OCI-LY7 (cell line): ENCODE results near the gene EIF2S2. TPM values are rescaled to one million over a fixed set of nuclear protein-coding genes. Genes with fewer than 3 reads are reported as not detected.
A peak's percentile ranks its signal among the peaks of the same experiment; 100 is the strongest.

Experiments used
- BruUV-seq: library from RNA; stranded (reverse); fragments of 400-500 nt; replicated peaks from 2 replicates; lab custom pipeline; 2021; lab: Mats Ljungman, UMichigan
- CTCF ChIA-PET: fragments of 300-600 bp; sonication (Branson Sonifier 250); formaldehyde crosslinking; loops from one replicate; lab custom pipeline; 2022; ENCODE audit warnings: antibody characterized with exemption; ENCODE audit not compliant: unreplicated experiment; lab: Charles Lee
- POLR2A ChIA-PET: fragments of 300-600 bp; sonication (Branson Sonifier 250); formaldehyde crosslinking; loops from one replicate; lab custom pipeline; 2022; ENCODE audit warnings: antibody characterized with exemption; lab: Charles Lee
- DNase-seq: peaks from one replicate; pipeline ENCODE4 v3.0.0-alpha.2; 2015; ENCODE audit warnings: low spot score
- H2AFZ ChIP-seq: fragments of 200-600 bp; sonication (generic), shearing (Covaris generic); 2 replicates; pipeline ENCODE4 v1.6.1; 2014; ENCODE audit warnings: mild to moderate bottlenecking, antibody characterized with exemption, low read length, moderate library complexity
- H3K27ac ChIP-seq: fragments of 200-600 bp; sonication (generic); 2 replicates; pipeline ENCODE4 v1.5.1; 2014; ENCODE audit warnings: mixed run types, low read depth, mild to moderate bottlenecking, moderate library complexity, low read length, inconsistent platforms; ENCODE audit not compliant: poor library complexity, severe bottlenecking
- H3K36me3 ChIP-seq: fragments of 200-600 bp; sonication (generic); 2 replicates; pipeline ENCODE4 v1.6.1; 2014; ENCODE audit warnings: mild to moderate bottlenecking, antibody characterized with exemption, low read length, moderate library complexity, mixed read lengths; ENCODE audit not compliant: insufficient read depth
- H3K4me1 ChIP-seq: fragments of 200-600 bp; sonication (generic); 2 replicates; pipeline ENCODE4 v1.5.1; 2014; ENCODE audit warnings: mild to moderate bottlenecking, low read length; ENCODE audit not compliant: insufficient read depth, poor library complexity, severe bottlenecking
- H3K4me2 ChIP-seq: fragments of 200-600 bp; sonication (generic); 2 replicates; pipeline ENCODE4 v1.6.1; 2014; ENCODE audit warnings: mild to moderate bottlenecking, low read length
- H3K4me3 ChIP-seq: fragments of 200-600 bp; sonication (generic); 2 replicates; pipeline ENCODE4 v1.5.1; 2014; ENCODE audit warnings: mild to moderate bottlenecking, low read depth, low read length; ENCODE audit not compliant: poor library complexity, severe bottlenecking
- H3K79me2 ChIP-seq: fragments of 200-600 bp; sonication (generic); 2 replicates; pipeline ENCODE4 v1.6.1; 2016; ENCODE audit warnings: low read depth, mild to moderate bottlenecking, low read length, moderate library complexity, mixed read lengths; ENCODE audit not compliant: insufficient read depth
- H3K9me2 ChIP-seq: fragments of 200-600 bp; sonication (generic); 2 replicates; pipeline ENCODE4 v1.6.1; 2016; ENCODE audit warnings: mild to moderate bottlenecking, low read length, mixed read lengths; ENCODE audit not compliant: insufficient read depth
- H3K9me3 ChIP-seq: fragments of 200-600 bp; sonication (generic); 2 replicates; pipeline ENCODE4 v1.6.1; 2014; ENCODE audit warnings: mild to moderate bottlenecking, mixed run types, low read length, mixed read lengths
- H4K20me1 ChIP-seq: fragments of 200-600 bp; sonication (generic); 2 replicates; pipeline ENCODE4 v1.6.1; 2014; ENCODE audit warnings: mild to moderate bottlenecking, antibody characterized with exemption, low read length, moderate library complexity, mixed read lengths; ENCODE audit not compliant: insufficient read depth
- CTCF ChIP-seq: fragments of 200-600 bp; sonication (generic); conservative IDR thresholded peaks from 2 replicates; pipeline ENCODE4 v1.5.1; 2014; ENCODE audit warnings: mild to moderate bottlenecking, antibody characterized with exemption, low read length, moderate library complexity, mixed read lengths
- EZH2phosphoT487 ChIP-seq: fragments of 200-600 bp; sonication (generic); IDR thresholded peaks from 2 replicates; pipeline ENCODE4 v1.6.1; 2018; ENCODE audit warnings: low read depth, borderline replicate concordance, mild to moderate bottlenecking, mixed run types, antibody characterized with exemption, low read length, moderate library complexity, mixed read lengths
- intact Hi-C: fragments of 100-400 bp; cut with micrococcal nuclease; formaldehyde crosslinking; loops from one replicate; pipeline ENCODE4 v1.10.0; 2022; ENCODE audit not compliant: unreplicated experiment
- total RNA-seq, 2 experiments: library from RNA; depleted of rRNA in 1 of 2; stranded (reverse); fragments of >200 nt in 1 of 2; shearing (Covaris generic) in 1 of 2; gene quantifications; 2 replicates each; pipeline ENCODE4 v1.2.3, GENCODE V29; 2014 to 2022

EIF2S2 gene
- total RNA-seq, 2 experiments from 2014 or later: 104 to 130 TPM

DNA sequence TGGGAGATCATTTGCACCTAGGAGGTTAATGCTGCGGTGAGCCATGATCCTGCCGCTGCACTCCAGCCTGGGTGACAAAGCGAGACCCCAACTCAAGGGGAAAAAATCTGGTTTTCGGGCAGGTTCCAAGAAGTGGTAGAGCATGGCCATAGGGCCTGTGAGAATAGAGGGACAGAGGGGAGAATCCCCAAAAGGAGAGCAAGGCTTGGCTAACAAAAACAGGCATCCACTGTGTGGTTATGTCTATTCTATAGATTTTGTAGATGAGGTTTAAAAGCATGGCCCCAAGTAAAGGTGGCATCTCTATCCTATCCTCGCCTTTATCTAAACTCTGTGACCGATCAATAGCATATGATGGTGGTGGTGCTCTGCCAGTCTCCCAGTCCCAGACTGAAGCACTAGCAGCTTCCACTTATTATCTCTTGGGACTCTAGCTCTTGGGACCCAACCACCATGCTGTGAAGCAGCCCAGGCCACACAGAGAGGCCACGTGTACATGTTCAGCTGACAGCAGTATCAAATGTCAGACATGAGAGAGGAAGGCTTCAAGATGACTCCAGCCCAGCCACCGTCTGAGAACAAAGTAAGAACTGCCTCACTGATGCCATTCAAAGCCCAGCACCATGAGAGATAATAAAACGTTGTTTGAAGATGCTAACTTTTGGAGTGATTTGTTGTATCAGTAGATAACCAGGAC is 27.7 kb downstream of the EIF2S2 start:
- CTCF ChIA-PET: interaction anchor here (0.6 kb wide), 1 partner anchor 247 kb away, joined by 3 read pairs; no protein-coding TSS in a partner anchor
- Histone ChIP-seq H3K4me3 (peak overlapping the region; percentile 17), H3K27ac (peak overlapping the region; percentile 87), H3K4me2 (peak overlapping the region; percentile 68), H3K36me3 (peaks cover 96% of the 10 kb centered on the region), H2AFZ (no peak overlapping the region), H3K9me3 (no peaks in the 10 kb centered on the region), H3K4me1 (peaks cover 39% of the 10 kb centered on the region), H4K20me1 (no peaks in the 10 kb centered on the region), H3K79me2 (peaks cover 9% of the 10 kb centered on the region; the same call in 1 of the 2 replicates), H3K9me2 (no peaks in the 10 kb centered on the region)
- POLR2A ChIA-PET: interaction anchor here (0.6 kb wide), 1 partner anchor 11 kb away, joined by 4 read pairs; no protein-coding TSS in a partner anchor
- TSS peak; percentile 2 for BruUV-seq
- peak; percentile 40 for DNase-seq
- intact Hi-C loops: loop anchor here (5.0 kb wide), 1 partner anchor 292 kb away; no protein-coding TSS in a partner anchor
- TF ChIP-seq CTCF: no peak
- TF ChIP-seq EZH2phosphoT487: no peak

GRCh38 chr20:34083781-34084180 is 28.3 kb downstream of the EIF2S2 start:
- H3K4me2 ChIP-seq: peak overlapping the region; percentile 68
- no peaks in the 10 kb centered on the region for H4K20me1 ChIP-seq
- POLR2A ChIA-PET: no interaction called here
- H3K4me3 ChIP-seq: peak overlapping the region; percentile 17
- H3K27ac ChIP-seq: peak overlapping the region; percentile 87
- H3K9me2 ChIP-seq: no peaks in the 10 kb centered on the region
- TF ChIP-seq CTCF (no peak), EZH2phosphoT487 (no peak)
- no peak overlapping the region for H2AFZ ChIP-seq
- intact Hi-C loops: loop anchor here (5.0 kb wide), 1 partner anchor 291 kb away; no protein-coding TSS in a partner anchor
- H3K9me3 ChIP-seq: no peaks in the 10 kb centered on the region
- no TSS peak for BruUV-seq
- DNase-seq: peak; percentile 72
- peaks cover 96% of the 10 kb centered on the region for H3K36me3 ChIP-seq
- peaks cover 39% of the 10 kb centered on the region for H3K4me1 ChIP-seq
- CTCF ChIA-PET: interaction anchor here (0.6 kb wide), 1 partner anchor 247 kb away, joined by 3 read pairs; no protein-coding TSS in a partner anchor
- peaks cover 9% of the 10 kb centered on the region; the same call in 1 of the 2 replicates for H3K79me2 ChIP-seq
